MM.1S (cell line): ENCODE data around the gene FOXP1.

ENCODE experiments used
- DNase-seq: peaks from one replicate; pipeline ENCODE4 v3.0.0-alpha.2; 2015
- H2AFZ ChIP-seq: fragments of 300-600 bp; sonication (generic); 2 replicates; pipeline ENCODE4 v1.6.0; 2016; ENCODE audit warnings: antibody characterized with exemption, low read length
- H3F3A ChIP-seq: fragments of 300-600 bp; sonication (generic); 2 replicates; pipeline ENCODE4 v1.6.1; 2016; ENCODE audit warnings: mild to moderate bottlenecking, antibody characterized with exemption, low read length, moderate library complexity, mixed read lengths; ENCODE audit not compliant: insufficient read depth
- H3K27ac ChIP-seq: fragments of 300-600 bp; sonication (generic); 2 replicates; pipeline ENCODE4 v1.5.1; 2016; ENCODE audit warnings: mild to moderate bottlenecking, low read length
- H3K27me3 ChIP-seq: fragments of 300-600 bp; sonication (generic); replicated peaks from 2 replicates; pipeline ENCODE4 v1.6.0; 2016; ENCODE audit warnings: low read length; ENCODE audit not compliant: insufficient read depth
- H3K36me3 ChIP-seq: fragments of 300-600 bp; sonication (generic); replicated peaks from 2 replicates; pipeline ENCODE4 v1.6.1; 2016; ENCODE audit warnings: mild to moderate bottlenecking, low read length, mixed read lengths; ENCODE audit not compliant: insufficient read depth
- H3K4me1 ChIP-seq: fragments of 300-600 bp; sonication (generic); 2 replicates; pipeline ENCODE4 v1.6.1; 2016; ENCODE audit warnings: low read length, mixed read lengths
- H3K4me2 ChIP-seq: fragments of 300-600 bp; sonication (generic); 2 replicates; pipeline ENCODE4 v1.6.0; 2016; ENCODE audit warnings: low read depth, low read length
- H3K4me3 ChIP-seq: fragments of 300-600 bp; sonication (generic); 2 replicates; pipeline ENCODE4 v1.5.1; 2016; ENCODE audit warnings: low read length, mixed read lengths
- H3K79me2 ChIP-seq: fragments of 300-600 bp; sonication (generic); 2 replicates; pipeline ENCODE4 v1.6.1; 2016; ENCODE audit warnings: mixed run types, low read length, mixed read lengths
- H3K9ac ChIP-seq: fragments of 300-600 bp; sonication (generic); 2 replicates; pipeline ENCODE4 v1.6.1; 2016; ENCODE audit warnings: low read length, mixed read lengths
- H3K9me2 ChIP-seq: fragments of 300-600 bp; sonication (generic); replicated peaks from 2 replicates; pipeline ENCODE4 v1.6.1; 2016; ENCODE audit warnings: mild to moderate bottlenecking, low read length, mixed read lengths; ENCODE audit not compliant: insufficient read depth
- H3K9me3 ChIP-seq: fragments of 300-600 bp; sonication (generic); replicated peaks from 2 replicates; pipeline ENCODE4 v1.6.1; 2016; ENCODE audit warnings: mild to moderate bottlenecking, low read length, mixed read lengths; ENCODE audit not compliant: insufficient read depth
- H4K20me1 ChIP-seq: fragments of 300-600 bp; sonication (generic); 2 replicates; pipeline ENCODE4 v1.6.1; 2016; ENCODE audit warnings: mild to moderate bottlenecking, low read length, moderate library complexity, mixed read lengths; ENCODE audit not compliant: insufficient read depth
- CTCF ChIP-seq: fragments of 300-600 bp; sonication (generic); IDR thresholded peaks from 2 replicates; pipeline ENCODE4 v1.5.1; 2016; ENCODE audit warnings: antibody characterized with exemption, low read length, mixed read lengths
- EZH2 ChIP-seq: fragments of 300-600 bp; sonication (generic); optimal IDR thresholded peaks from 2 replicates; pipeline ENCODE3; 2017; ENCODE audit warnings: low read depth, mild to moderate bottlenecking, antibody characterized with exemption, low read length, mixed read lengths
- EZH2phosphoT487 ChIP-seq: fragments of 300-600 bp; sonication (generic); IDR thresholded peaks from 2 replicates; pipeline ENCODE4 v1.6.1; 2018; ENCODE audit warnings: antibody characterized with exemption, low read length

Gene FOXP1

GRCh38 chr3:70916375-70917055 lies 667.0 kb downstream of the FOXP1 start:
- TF ChIP-seq EZH2 (no peak), EZH2phosphoT487 (no peak), CTCF (no peak)
- no peak overlapping the region for H2AFZ ChIP-seq
- no peak overlapping the region for H3K9ac ChIP-seq
- no peaks in the 10 kb centered on the region for H3K9me3 ChIP-seq
- no peaks in the 10 kb centered on the region for H4K20me1 ChIP-seq
- H3K9me2 ChIP-seq, result no peaks in the 10 kb centered on the region
- no peak overlapping the region for H3K27ac ChIP-seq
- no peaks in the 10 kb centered on the region for H3F3A ChIP-seq
- H3K4me1 ChIP-seq, result no peaks in the 10 kb centered on the region
- H3K4me3 ChIP-seq, result no peak overlapping the region
- no peaks in the 10 kb centered on the region for H3K79me2 ChIP-seq
- no peaks in the 10 kb centered on the region for H3K27me3 ChIP-seq
- no peak overlapping the region for H3K4me2 ChIP-seq
- DNase-seq, result no peak
- no peaks in the 10 kb centered on the region for H3K36me3 ChIP-seq

GRCh38 chr3:70914862-70915261 lies 668.7 kb downstream of the FOXP1 start:
- Histone ChIP-seq H3K4me1 (no peaks in the 10 kb centered on the region), H2AFZ (no peak overlapping the region), H3K9me3 (no peaks in the 10 kb centered on the region), H3K27ac (no peak overlapping the region), H3K4me2 (no peak overlapping the region), H4K20me1 (no peaks in the 10 kb centered on the region), H3K27me3 (no peaks in the 10 kb centered on the region), H3K9me2 (no peaks in the 10 kb centered on the region), H3K4me3 (no peak overlapping the region), H3K9ac (no peak overlapping the region), H3F3A (no peaks in the 10 kb centered on the region), H3K79me2 (no peaks in the 10 kb centered on the region), H3K36me3 (no peaks in the 10 kb centered on the region)
- DNase-seq, result no peak
- TF ChIP-seq CTCF, result no peak
- no peak for TF ChIP-seq EZH2phosphoT487

GRCh38 chr3:70911719-70912118 lies 671.8 kb downstream of the FOXP1 start:
- H3K9ac ChIP-seq, result no peak overlapping the region
- no peaks in the 10 kb centered on the region for H3K36me3 ChIP-seq
- no peak overlapping the region for H2AFZ ChIP-seq
- no peak overlapping the region for H3K4me2 ChIP-seq
- H3K9me2 ChIP-seq, result no peaks in the 10 kb centered on the region
- no peaks in the 10 kb centered on the region for H3F3A ChIP-seq
- no peak overlapping the region for H3K4me3 ChIP-seq
- H4K20me1 ChIP-seq, result no peaks in the 10 kb centered on the region
- H3K27ac ChIP-seq, result no peak overlapping the region
- no peaks in the 10 kb centered on the region for H3K9me3 ChIP-seq
- no peaks in the 10 kb centered on the region for H3K27me3 ChIP-seq
- H3K4me1 ChIP-seq, result no peaks in the 10 kb centered on the region
- no peaks in the 10 kb centered on the region for H3K79me2 ChIP-seq
- DNase-seq, result no peak
- TF ChIP-seq EZH2 (no peak), EZH2phosphoT487 (no peak), CTCF (no peak)
